ENCODE data around the gene PRXL2B.

DNA sequence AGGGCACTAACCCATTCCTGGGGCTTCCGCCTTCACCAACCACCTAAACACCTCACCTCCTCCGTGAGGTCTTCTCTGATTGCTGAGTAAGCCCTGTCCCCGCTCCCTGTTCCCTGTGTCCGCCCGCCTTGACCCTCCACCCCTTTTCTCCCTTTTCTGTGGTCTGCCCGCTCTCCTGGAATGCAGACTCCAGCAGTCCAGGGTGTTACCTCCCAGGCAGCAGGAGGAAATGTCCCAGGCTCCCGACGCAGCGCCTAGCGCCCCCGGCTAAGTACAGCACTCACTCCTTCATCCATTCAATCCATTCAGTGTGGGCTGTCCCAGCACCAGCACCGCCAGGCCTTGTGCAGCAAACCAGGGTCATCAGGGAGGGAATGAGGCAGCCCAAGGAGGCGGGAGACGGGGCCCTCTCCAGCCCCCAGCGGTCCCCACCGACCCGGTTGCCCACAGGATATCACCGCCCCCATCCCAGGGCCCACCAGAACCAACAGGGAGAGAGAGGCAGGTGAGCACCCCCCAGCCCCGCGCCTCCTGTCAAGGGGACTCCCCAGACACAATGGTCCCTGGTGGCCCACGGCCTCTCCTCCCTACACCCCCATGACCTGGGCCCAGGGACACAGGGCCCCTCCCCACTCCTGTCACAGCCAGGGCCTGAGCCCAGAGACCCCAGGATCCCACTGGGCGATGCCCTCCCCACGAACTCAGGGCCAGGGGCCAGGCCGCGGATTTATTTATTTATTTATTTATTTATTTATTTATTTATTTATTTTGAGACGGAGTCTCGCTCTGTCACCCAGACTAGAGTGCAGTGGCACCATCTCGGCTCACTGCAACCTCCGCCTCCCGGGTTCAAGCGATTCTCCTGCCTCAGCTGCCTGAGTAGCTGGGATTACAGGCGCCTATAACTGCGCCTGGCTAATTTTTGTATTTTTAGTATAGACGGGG is 20.2 kb upstream of the PRXL2B start:
- TF ChIP-seq, protein P1, sequence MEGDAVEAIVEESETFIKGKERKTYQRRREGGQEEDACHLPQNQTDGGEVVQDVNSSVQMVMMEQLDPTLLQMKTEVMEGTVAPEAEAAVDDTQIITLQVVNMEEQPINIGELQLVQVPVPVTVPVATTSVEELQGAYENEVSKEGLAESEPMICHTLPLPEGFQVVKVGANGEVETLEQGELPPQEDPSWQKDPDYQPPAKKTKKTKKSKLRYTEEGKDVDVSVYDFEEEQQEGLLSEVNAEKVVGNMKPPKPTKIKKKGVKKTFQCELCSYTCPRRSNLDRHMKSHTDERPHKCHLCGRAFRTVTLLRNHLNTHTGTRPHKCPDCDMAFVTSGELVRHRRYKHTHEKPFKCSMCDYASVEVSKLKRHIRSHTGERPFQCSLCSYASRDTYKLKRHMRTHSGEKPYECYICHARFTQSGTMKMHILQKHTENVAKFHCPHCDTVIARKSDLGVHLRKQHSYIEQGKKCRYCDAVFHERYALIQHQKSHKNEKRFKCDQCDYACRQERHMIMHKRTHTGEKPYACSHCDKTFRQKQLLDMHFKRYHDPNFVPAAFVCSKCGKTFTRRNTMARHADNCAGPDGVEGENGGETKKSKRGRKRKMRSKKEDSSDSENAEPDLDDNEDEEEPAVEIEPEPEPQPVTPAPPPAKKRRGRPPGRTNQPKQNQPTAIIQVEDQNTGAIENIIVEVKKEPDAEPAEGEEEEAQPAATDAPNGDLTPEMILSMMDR (conservative IDR thresholded peaks at IDR 0.05): no peak
- TF ChIP-seq ZFX (IDR thresholded peaks at IDR 0.05): no peak

All from C4-2B (cell line).